Measurements from ENCODE around the gene MDP1. TPM values are rescaled to one million over a fixed set of nuclear protein-coding genes. Genes with fewer than 3 reads are reported as not detected.

Gene MDP1
- total RNA-seq, 3 donors from 2014 or later (not counting 1 experiment from before 2014, with no cell fraction given) = 4.0 to 6.1 (median 5.5) TPM

DNA sequence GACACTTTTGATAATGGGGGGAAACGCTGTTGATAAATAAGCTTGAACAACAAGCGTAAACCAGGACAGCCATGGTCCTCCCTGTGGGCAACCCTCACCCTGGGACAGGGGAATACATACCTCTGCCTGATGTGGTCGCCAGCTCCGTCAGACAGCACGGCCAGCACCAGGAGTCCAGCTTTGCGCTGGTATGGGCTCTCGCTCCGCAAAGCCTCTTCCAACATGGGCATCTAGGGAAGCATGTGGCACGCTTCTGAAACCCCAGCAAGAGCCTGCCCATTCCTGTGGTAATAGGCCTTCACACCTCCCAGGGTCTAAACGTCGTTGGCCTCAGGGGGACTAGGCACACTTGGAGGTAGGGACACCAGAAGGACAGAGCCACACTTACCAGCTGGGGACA, 30.1 kb downstream of the MDP1 start:
- Histone ChIP-seq H3K36me3 (ENCODE audit: control insufficient read depth, insufficient read depth, low read length) (peaks cover 39% of the 10 kb centered on the region), H3K4me1 (ENCODE audit: control insufficient read depth, insufficient read depth, low read length) (peaks cover 23% of the 10 kb centered on the region), H3K27ac (ENCODE audit: low read length) (no peak overlapping the region), H3K9me3 (ENCODE audit: control insufficient read depth, insufficient read depth, low read length) (no peaks in the 10 kb centered on the region), H3K4me3 (ENCODE audit: low read length) (no peak overlapping the region), H3K27me3 (ENCODE audit: control insufficient read depth, insufficient read depth, low read length) (no peaks in the 10 kb centered on the region)
- H3K27ac Mint-ChIP-seq = no peak overlapping the region
- ATAC-seq (no peak), DNase-seq (no peak)
- H3K36me3 Mint-ChIP-seq = peaks cover 5% of the 10 kb centered on the region
- WGBS (ENCODE audit: insufficient coverage) = 94% methylated on average over 11 of the region's 11 CpGs
- peaks cover 20 to 26% of the 10 kb centered on the region in 2 donors for H3K4me1 Mint-ChIP-seq
- TF ChIP-seq, protein P1, sequence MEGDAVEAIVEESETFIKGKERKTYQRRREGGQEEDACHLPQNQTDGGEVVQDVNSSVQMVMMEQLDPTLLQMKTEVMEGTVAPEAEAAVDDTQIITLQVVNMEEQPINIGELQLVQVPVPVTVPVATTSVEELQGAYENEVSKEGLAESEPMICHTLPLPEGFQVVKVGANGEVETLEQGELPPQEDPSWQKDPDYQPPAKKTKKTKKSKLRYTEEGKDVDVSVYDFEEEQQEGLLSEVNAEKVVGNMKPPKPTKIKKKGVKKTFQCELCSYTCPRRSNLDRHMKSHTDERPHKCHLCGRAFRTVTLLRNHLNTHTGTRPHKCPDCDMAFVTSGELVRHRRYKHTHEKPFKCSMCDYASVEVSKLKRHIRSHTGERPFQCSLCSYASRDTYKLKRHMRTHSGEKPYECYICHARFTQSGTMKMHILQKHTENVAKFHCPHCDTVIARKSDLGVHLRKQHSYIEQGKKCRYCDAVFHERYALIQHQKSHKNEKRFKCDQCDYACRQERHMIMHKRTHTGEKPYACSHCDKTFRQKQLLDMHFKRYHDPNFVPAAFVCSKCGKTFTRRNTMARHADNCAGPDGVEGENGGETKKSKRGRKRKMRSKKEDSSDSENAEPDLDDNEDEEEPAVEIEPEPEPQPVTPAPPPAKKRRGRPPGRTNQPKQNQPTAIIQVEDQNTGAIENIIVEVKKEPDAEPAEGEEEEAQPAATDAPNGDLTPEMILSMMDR (IDR thresholded peaks at IDR 0.05) = no peak
- no peaks in the 10 kb centered on the region for H3K27me3 Mint-ChIP-seq (ENCODE audit: low read depth in 2 of 2)
- intact Hi-C loops (cut with micrococcal nuclease) = no loop called here
- H3K9me3 Mint-ChIP-seq = no peaks in the 10 kb centered on the region
- no peak overlapping the region for H3K4me3 Mint-ChIP-seq

DNA sequence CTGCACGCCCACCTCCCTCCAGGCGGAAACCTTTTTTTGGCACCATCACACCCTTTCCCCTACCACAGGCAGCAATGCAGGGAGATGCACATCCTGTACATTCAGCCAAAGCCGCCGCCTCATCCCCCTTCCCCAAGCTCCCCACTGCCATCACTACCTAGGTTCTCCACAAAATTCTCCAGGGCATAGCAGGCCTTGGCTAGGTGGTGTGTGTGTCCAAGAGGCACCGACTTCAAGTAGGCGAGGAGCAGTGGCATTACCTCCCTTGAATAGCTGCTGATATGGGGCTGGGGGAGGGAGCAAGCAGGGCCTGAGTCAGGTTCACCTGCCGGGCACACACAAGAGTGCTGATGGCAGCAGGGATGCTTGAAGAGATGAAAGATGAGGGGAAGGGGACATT, 30.8 kb downstream of the MDP1 start:
- H3K9me3 Mint-ChIP-seq = no peaks in the 10 kb centered on the region
- H3K4me1 ChIP-seq (ENCODE audit: control insufficient read depth, insufficient read depth, low read length) = peaks cover 23% of the 10 kb centered on the region
- no peak for ATAC-seq
- WGBS (ENCODE audit: insufficient coverage) = 97% methylated on average over 7 of the region's 7 CpGs
- intact Hi-C loops (cut with micrococcal nuclease) = no loop called here
- no peak overlapping the region for H3K4me3 Mint-ChIP-seq
- H3K36me3 Mint-ChIP-seq = peaks cover 6% of the 10 kb centered on the region
- peaks cover 20 to 26% of the 10 kb centered on the region in 2 donors for H3K4me1 Mint-ChIP-seq
- peaks cover 43% of the 10 kb centered on the region for H3K36me3 ChIP-seq (ENCODE audit: control insufficient read depth, insufficient read depth, low read length)
- H3K4me3 ChIP-seq (ENCODE audit: low read length) = no peak overlapping the region
- H3K27ac Mint-ChIP-seq = no peak overlapping the region
- H3K9me3 ChIP-seq (ENCODE audit: control insufficient read depth, insufficient read depth, low read length) = no peaks in the 10 kb centered on the region
- no peak overlapping the region for H3K27ac ChIP-seq (ENCODE audit: low read length)
- TF ChIP-seq, protein P1 (IDR thresholded peaks at IDR 0.05) = no peak
- no peaks in the 10 kb centered on the region for H3K27me3 ChIP-seq (ENCODE audit: control insufficient read depth, insufficient read depth, low read length)
- H3K27me3 Mint-ChIP-seq (ENCODE audit: low read depth in 2 of 2) = no peaks in the 10 kb centered on the region
- DNase-seq = no peak

DNA sequence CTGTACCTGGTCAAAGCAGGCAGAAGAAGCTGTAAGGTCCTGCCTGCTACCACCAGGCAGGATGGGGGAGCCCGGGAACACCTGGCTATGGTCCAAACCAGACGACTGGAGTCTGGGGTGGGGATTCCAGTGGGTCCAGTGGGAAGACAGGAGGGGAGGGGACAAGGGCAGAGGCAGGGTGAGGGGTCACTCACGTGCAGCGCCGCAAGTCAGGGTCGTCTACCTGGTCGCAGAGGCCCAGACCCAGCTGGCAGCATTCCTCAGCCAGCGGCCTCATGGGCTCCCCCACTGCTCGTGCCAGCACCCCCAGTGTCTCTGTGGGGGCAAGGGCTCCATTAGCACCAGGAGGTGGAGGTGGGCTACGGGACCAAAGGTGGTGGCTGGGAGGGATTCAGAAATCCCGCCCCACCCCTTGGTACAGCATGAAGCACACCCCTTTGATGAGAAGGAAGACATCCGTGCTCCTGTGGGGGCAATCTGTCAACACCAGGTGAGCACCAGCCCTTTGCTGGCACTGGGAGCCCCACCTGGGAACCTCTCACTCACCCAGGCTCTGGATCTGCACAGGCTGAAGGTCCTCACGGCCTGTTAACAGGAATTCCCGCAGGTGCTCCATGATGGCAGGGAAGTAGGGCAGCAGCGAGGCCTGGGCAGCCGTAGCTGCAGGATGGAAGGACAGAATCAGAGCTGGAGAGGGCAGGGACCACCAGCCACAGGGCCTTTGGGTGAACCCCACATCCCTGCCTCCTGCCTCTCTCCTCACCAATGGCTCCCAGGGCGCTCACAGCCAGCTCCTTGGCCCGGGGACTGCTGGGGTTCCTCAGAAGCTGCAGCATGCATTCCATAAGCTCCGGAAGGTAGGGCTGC, 31.5 kb downstream of the MDP1 start:
- H3K27ac Mint-ChIP-seq = no peak overlapping the region
- WGBS (ENCODE audit: insufficient coverage) = 96% methylated on average over 19 of the region's 19 CpGs
- no peaks in the 10 kb centered on the region for H3K27me3 ChIP-seq (ENCODE audit: control insufficient read depth, insufficient read depth, low read length)
- H3K27ac ChIP-seq (ENCODE audit: low read length) = no peak overlapping the region
- no peaks in the 10 kb centered on the region for H3K9me3 ChIP-seq (ENCODE audit: control insufficient read depth, insufficient read depth, low read length)
- H3K36me3 Mint-ChIP-seq = peaks cover 6% of the 10 kb centered on the region
- intact Hi-C loops (cut with micrococcal nuclease) = no loop called here
- DNase-seq (no peak), ATAC-seq (no peak)
- no peaks in the 10 kb centered on the region for H3K27me3 Mint-ChIP-seq (ENCODE audit: low read depth in 2 of 2)
- TF ChIP-seq, protein P1 (IDR thresholded peaks at IDR 0.05) = no peak
- H3K4me1 ChIP-seq (ENCODE audit: control insufficient read depth, insufficient read depth, low read length) = peaks cover 23% of the 10 kb centered on the region
- peaks cover 19 to 25% of the 10 kb centered on the region in 2 donors for H3K4me1 Mint-ChIP-seq
- H3K36me3 ChIP-seq (ENCODE audit: control insufficient read depth, insufficient read depth, low read length) = peaks cover 49% of the 10 kb centered on the region
- H3K9me3 Mint-ChIP-seq = no peaks in the 10 kb centered on the region
- no peak overlapping the region for H3K4me3 ChIP-seq (ENCODE audit: low read length)
- no peak overlapping the region for H3K4me3 Mint-ChIP-seq

Data from natural killer cell (primary cell).